Hepatocyte (in vitro differentiated cells): ENCODE results near the gene SLC25A33. TPM values are rescaled to one million over a fixed set of nuclear protein-coding genes. Genes with fewer than 3 reads are reported as not detected.

ENCODE experiments used
- DNase-seq: peaks from one replicate; pipeline ENCODE4 v3.0.0-alpha.2; 2016; ENCODE audit warnings: low spot score
- H2AFZ ChIP-seq: fragments of 200-600 bp; sonication (generic); 2 replicates; pipeline ENCODE4 v1.6.0; 2016; ENCODE audit warnings: antibody characterized with exemption, mild to moderate bottlenecking
- H3K27ac ChIP-seq: fragments of 200-600 bp; sonication (generic); 2 replicates; pipeline ENCODE4 v1.5.1; 2016; ENCODE audit warnings: mild to moderate bottlenecking
- H3K27me3 ChIP-seq: fragments of 200-600 bp; sonication (generic); 2 replicates; pipeline ENCODE4 v1.6.1; 2016
- H3K36me3 ChIP-seq: fragments of 200-600 bp; sonication (generic); replicated peaks from 2 replicates; pipeline ENCODE4 v1.5.1; 2016; ENCODE audit warnings: low read depth; ENCODE audit not compliant: insufficient read depth
- H3K4me1 ChIP-seq: fragments of 200-600 bp; sonication (generic); 2 replicates; pipeline ENCODE4 v1.5.1; 2016; ENCODE audit warnings: mild to moderate bottlenecking, moderate library complexity; ENCODE audit not compliant: insufficient read depth
- H3K4me2 ChIP-seq: fragments of 200-600 bp; sonication (generic); 2 replicates; pipeline ENCODE4 v1.6.0; 2016
- H3K4me3 ChIP-seq: fragments of 200-600 bp; sonication (generic); 2 replicates; pipeline ENCODE4 v1.5.1; 2016; ENCODE audit warnings: mild to moderate bottlenecking
- H3K79me2 ChIP-seq: fragments of 200-600 bp; sonication (generic); 2 replicates; pipeline ENCODE4 v1.6.0; 2017; ENCODE audit warnings: mild to moderate bottlenecking
- H3K9me2 ChIP-seq: fragments of 200-600 bp; sonication (generic); replicated peaks from 2 replicates; pipeline ENCODE4 v1.6.0; 2017; ENCODE audit warnings: mild to moderate bottlenecking; ENCODE audit not compliant: insufficient read depth
- H3K9me3 ChIP-seq: fragments of 200-600 bp; sonication (generic); 2 replicates; pipeline ENCODE4 v1.5.1; 2016; ENCODE audit warnings: low read depth, mild to moderate bottlenecking
- H4K20me1 ChIP-seq: fragments of 200-600 bp; sonication (generic); 2 replicates; pipeline ENCODE4 v1.6.0; 2016; ENCODE audit warnings: mild to moderate bottlenecking; ENCODE audit not compliant: insufficient read depth, poor library complexity, severe bottlenecking
- EZH2 ChIP-seq: fragments of 200-600 bp; sonication (generic); IDR thresholded peaks from 2 replicates; pipeline ENCODE4 v1.6.1; 2016; ENCODE audit warnings: antibody characterized with exemption, mild to moderate bottlenecking, borderline replicate concordance
- EZH2phosphoT487 ChIP-seq: fragments of 200-600 bp; sonication (generic); IDR thresholded peaks from one replicate; pipeline ENCODE4 v1.6.1; 2018; ENCODE audit warnings: antibody characterized with exemption, mild to moderate bottlenecking, low read depth, moderate library complexity; ENCODE audit not compliant: unreplicated experiment, severe bottlenecking
- WGBS: methylation state at CpG from one replicate; pipeline ENCODE4 v1.1.6; 2016; ENCODE audit warnings: low lambda C conversion rate; ENCODE audit errors: missing lambda C conversion rate; 5-methylcytosine and 5-hydroxymethylcytosine counted together
- polyA plus RNA-seq: library from polyadenylated mRNA; unstranded; fragments of >200 nt; fragmentation: Nextera tagmentation; extraction: Ambion mirVana; gene quantifications from 2 replicates; pipeline ENCODE4 v1.2.1, GENCODE V29; 2016
- total RNA-seq: library from RNA; depleted of rRNA; stranded (reverse); fragments of >200 nt; gene quantifications from 2 replicates; pipeline ENCODE4 v1.2.3, GENCODE V29; 2014
- TF ChIP-seq, protein P1 (sequence below): fragments of 200-600 bp; sonication (generic); IDR thresholded peaks from 2 replicates; pipeline ENCODE4 v1.5.1; 2016; ENCODE audit warnings: antibody characterized with exemption, mild to moderate bottlenecking; ENCODE audit not compliant: poor library complexity

SLC25A33 gene
- total and polyA plus RNA-seq, 2 experiments from 2014 or later = 14.4 to 21.7 TPM

DNA sequence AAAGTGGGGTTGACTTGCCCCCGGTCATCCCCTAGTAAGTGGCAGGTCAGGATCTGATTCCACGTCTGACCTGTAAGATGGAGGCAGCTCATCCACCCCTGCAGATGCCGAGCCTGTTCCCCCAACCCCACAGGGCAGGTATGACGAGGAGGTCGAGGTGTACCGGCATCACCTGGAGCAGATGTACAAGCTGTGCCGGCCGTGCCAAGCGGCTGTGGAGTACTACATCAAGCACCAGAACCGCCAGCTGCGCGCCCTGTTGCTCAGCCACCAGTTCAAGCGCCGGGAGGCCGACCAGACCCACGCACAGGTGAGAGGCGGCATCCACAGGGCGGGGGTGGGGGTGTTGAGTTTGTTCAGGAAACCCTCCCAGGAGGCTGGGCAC, 59.0 kb downstream of the SLC25A33 start:
- Histone ChIP-seq H3K27me3 (no peaks in the 10 kb centered on the region), H3K4me2 (no peak overlapping the region), H3K4me3 (no peak overlapping the region), H3K79me2 (peaks cover 18% of the 10 kb centered on the region), H3K9me3 (no peaks in the 10 kb centered on the region), H3K36me3 (no peaks in the 10 kb centered on the region), H2AFZ (no peak overlapping the region), H3K9me2 (no peaks in the 10 kb centered on the region), H3K27ac (no peak overlapping the region), H4K20me1 (peaks cover 10% of the 10 kb centered on the region), H3K4me1 (peaks cover under 1% of the 10 kb centered on the region)
- 92% methylated on average over 17 of the region's 18 CpGs for WGBS
- TF ChIP-seq, protein P1, sequence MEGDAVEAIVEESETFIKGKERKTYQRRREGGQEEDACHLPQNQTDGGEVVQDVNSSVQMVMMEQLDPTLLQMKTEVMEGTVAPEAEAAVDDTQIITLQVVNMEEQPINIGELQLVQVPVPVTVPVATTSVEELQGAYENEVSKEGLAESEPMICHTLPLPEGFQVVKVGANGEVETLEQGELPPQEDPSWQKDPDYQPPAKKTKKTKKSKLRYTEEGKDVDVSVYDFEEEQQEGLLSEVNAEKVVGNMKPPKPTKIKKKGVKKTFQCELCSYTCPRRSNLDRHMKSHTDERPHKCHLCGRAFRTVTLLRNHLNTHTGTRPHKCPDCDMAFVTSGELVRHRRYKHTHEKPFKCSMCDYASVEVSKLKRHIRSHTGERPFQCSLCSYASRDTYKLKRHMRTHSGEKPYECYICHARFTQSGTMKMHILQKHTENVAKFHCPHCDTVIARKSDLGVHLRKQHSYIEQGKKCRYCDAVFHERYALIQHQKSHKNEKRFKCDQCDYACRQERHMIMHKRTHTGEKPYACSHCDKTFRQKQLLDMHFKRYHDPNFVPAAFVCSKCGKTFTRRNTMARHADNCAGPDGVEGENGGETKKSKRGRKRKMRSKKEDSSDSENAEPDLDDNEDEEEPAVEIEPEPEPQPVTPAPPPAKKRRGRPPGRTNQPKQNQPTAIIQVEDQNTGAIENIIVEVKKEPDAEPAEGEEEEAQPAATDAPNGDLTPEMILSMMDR = no peak
- TF ChIP-seq EZH2phosphoT487 = no peak
- TF ChIP-seq EZH2 = no peak
- DNase-seq = no peak

DNA sequence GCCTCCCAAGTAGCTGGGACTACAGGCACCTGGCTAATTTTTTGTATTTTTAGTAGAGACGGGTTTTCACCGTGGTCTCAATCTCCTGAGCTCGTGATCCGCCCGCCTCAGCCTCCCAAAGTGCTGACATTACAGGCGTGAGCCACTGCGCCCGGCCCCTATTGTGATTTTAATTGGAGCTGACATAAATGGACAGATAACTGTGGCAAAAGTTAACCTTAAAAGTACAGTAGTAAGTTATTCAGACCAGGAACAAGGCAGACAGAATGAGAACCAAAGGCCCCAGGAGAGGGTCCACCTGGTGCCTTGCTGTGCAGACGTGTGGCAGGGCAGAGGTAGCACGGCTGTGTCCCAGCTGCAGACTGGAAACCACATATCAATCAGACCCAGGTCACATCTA, 60.5 kb downstream of the SLC25A33 start:
- H3K4me1 ChIP-seq = no peaks in the 10 kb centered on the region
- 95% methylated on average over 10 of the region's 10 CpGs for WGBS
- TF ChIP-seq EZH2phosphoT487 (no peak), EZH2 (no peak)
- TF ChIP-seq, protein P1 = no peak
- H3K27ac ChIP-seq = no peak overlapping the region
- no peak overlapping the region for H3K4me3 ChIP-seq
- H2AFZ ChIP-seq = no peak overlapping the region
- no peaks in the 10 kb centered on the region for H3K36me3 ChIP-seq
- no peaks in the 10 kb centered on the region for H3K9me3 ChIP-seq
- H3K9me2 ChIP-seq = no peaks in the 10 kb centered on the region
- peaks cover 5% of the 10 kb centered on the region for H3K79me2 ChIP-seq
- no peaks in the 10 kb centered on the region for H3K27me3 ChIP-seq
- H4K20me1 ChIP-seq = no peaks in the 10 kb centered on the region
- DNase-seq = no peak
- no peak overlapping the region for H3K4me2 ChIP-seq

DNA sequence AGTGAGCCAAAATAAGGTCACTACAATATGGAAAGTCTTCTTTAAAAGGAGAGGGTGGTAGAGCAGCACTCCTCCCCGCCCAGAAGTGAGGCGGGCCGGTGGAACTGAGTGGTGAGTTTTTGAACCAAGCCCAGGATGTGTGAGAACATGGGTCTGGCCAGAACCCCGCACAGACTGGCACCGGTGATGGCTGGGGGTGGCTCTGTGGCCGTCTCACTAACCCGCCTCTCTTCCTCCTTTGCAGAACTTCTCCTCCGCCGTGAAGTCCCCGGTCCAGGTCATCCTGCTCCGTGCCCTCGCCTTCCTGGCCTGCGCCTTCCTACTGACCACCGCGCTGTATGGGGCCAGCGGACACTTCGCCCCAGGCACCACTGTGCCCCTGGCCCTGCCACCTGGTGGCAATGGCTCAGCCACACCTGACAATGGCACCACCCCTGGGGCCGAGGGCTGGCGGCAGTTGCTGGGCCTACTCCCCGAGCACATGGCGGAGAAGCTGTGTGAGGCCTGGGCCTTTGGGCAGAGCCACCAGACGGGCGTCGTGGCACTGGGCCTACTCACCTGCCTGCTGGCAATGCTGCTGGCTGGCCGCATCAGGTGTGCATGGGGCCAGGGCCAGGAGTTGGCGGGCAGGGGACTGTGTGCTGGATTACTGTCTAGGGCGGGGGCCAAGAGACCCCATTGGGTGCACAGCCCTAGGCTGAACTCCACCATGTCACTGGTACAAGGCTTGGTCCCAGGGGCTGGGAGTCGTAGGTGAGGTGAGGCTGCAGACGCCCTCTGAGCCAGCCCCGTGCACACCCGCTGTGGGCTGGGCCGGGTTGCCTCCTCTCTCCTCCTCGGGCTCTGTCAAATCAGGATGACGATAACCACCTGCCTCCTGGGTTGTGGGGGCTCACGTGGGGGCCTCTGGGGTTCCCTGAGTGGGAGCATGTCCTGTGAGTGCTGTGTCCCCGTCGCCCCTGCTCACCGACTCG, 61.9 kb downstream of the SLC25A33 start:
- Histone ChIP-seq H3K79me2 (no peaks in the 10 kb centered on the region), H3K36me3 (no peaks in the 10 kb centered on the region), H3K4me3 (no peak overlapping the region), H2AFZ (no peak overlapping the region), H3K9me2 (no peaks in the 10 kb centered on the region), H3K27me3 (no peaks in the 10 kb centered on the region), H3K4me2 (no peak overlapping the region), H3K4me1 (no peaks in the 10 kb centered on the region), H4K20me1 (no peaks in the 10 kb centered on the region), H3K27ac (no peak overlapping the region), H3K9me3 (no peaks in the 10 kb centered on the region)
- TF ChIP-seq EZH2 (no peak), EZH2phosphoT487 (no peak)
- TF ChIP-seq, protein P1 = no peak
- 95% methylated on average over 39 of the region's 39 CpGs for WGBS
- DNase-seq = no peak
